ENCODE data around the gene CABLES2.

DNA sequence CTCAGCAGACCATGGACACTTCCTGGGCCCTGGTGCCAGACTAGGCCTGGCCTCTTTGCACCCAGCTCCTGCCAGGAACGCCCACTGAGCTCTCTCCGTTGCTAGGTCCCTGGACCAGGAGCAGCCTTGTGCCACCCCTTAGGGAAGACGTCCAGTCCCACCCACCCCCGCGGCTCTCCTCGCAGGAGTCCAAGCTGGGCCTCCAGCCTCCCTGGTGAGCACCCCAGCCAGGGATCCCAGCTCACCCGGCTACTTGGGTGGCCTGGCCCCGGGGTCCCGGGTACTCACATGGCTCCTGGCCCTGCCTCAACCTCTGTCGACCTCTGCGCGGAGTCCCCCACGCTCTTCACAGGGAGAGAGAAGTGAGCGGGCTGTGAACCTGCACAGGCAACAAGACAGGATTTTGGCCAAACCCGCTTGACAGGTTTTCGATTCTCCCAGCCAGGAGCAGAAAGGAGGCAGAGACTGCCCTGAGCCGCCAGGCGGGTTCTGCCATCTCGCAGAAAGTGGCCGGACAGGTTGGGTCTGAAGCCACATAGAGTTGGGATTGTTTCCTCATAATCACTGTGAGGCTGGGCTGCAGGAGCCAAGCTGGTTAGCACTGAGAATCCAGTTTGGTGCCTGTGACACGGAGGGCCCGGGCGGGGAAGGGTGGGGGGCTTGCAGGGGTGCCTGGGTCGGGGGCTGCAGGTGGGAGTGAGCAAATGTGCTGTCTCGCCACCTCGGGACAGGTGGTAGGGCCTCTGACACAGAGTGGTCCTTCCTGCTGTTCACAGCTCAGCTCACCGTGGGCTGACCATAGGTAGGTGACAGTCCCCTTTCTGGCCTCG, 20.3 kb upstream of the CABLES2 start, which contains the start of gene RBBP8NL:
- TF ChIP-seq FOXM1 (IDR thresholded peaks at IDR 0.05; ENCODE audit: borderline replicate concordance, low read depth): peak; percentile 77; the same call in 1 of the 2 replicates
- peak; percentile 89 for TF ChIP-seq YY1 (IDR thresholded peaks at IDR 0.05; ENCODE audit: low read depth)
- TF ChIP-seq TAF1 (IDR thresholded peaks at IDR 0.05; ENCODE audit: low read depth): peak; percentile 51
- TF ChIP-seq CEBPB (IDR thresholded peaks at IDR 0.05): peak; percentile 85
- TF ChIP-seq, protein P1, sequence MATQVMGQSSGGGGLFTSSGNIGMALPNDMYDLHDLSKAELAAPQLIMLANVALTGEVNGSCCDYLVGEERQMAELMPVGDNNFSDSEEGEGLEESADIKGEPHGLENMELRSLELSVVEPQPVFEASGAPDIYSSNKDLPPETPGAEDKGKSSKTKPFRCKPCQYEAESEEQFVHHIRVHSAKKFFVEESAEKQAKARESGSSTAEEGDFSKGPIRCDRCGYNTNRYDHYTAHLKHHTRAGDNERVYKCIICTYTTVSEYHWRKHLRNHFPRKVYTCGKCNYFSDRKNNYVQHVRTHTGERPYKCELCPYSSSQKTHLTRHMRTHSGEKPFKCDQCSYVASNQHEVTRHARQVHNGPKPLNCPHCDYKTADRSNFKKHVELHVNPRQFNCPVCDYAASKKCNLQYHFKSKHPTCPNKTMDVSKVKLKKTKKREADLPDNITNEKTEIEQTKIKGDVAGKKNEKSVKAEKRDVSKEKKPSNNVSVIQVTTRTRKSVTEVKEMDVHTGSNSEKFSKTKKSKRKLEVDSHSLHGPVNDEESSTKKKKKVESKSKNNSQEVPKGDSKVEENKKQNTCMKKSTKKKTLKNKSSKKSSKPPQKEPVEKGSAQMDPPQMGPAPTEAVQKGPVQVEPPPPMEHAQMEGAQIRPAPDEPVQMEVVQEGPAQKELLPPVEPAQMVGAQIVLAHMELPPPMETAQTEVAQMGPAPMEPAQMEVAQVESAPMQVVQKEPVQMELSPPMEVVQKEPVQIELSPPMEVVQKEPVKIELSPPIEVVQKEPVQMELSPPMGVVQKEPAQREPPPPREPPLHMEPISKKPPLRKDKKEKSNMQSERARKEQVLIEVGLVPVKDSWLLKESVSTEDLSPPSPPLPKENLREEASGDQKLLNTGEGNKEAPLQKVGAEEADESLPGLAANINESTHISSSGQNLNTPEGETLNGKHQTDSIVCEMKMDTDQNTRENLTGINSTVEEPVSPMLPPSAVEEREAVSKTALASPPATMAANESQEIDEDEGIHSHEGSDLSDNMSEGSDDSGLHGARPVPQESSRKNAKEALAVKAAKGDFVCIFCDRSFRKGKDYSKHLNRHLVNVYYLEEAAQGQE (IDR thresholded peaks at IDR 0.05; ENCODE audit: low read depth): no peak
- TF ChIP-seq, protein P2, sequence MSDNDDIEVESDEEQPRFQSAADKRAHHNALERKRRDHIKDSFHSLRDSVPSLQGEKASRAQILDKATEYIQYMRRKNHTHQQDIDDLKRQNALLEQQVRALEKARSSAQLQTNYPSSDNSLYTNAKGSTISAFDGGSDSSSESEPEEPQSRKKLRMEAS (IDR thresholded peaks at IDR 0.05): peak; percentile 90
